GM23338 (cell line): ENCODE results near the gene LRRC52. TPM values are rescaled to one million over a fixed set of nuclear protein-coding genes. Genes with fewer than 3 reads are reported as not detected.

Experiments used
- ATAC-seq: fragments of 200-7000 bp; cut with Tn5 transposase; 3 replicates; pipeline ENCODE4 v1.9.1; 2020
- DNase-seq: peaks from one replicate; pipeline ENCODE4 v3.0.0-alpha.2; 2015; ENCODE audit warnings: low spot score
- H2AFZ ChIP-seq: fragments of 200-600 bp; sonication (generic); 2 replicates; pipeline ENCODE4 v1.8.0; 2016; ENCODE audit warnings: antibody characterized with exemption, mild to moderate bottlenecking, moderate library complexity
- H3F3A ChIP-seq: fragments of 200-600 bp; sonication (generic); replicated peaks from 2 replicates; pipeline ENCODE4 v1.8.0; 2017; ENCODE audit warnings: antibody characterized with exemption, mixed run types, low read depth
- H3K27ac ChIP-seq: fragments of 200-600 bp; sonication (generic); 2 replicates; pipeline ENCODE4 v1.6.1; 2016; ENCODE audit warnings: low read depth
- H3K27me3 ChIP-seq: fragments of 200-600 bp; sonication (generic); 2 replicates; pipeline ENCODE4 v1.8.0; 2016; ENCODE audit warnings: mild to moderate bottlenecking, mixed run types, moderate library complexity; ENCODE audit not compliant: insufficient read depth
- H3K36me3 ChIP-seq: fragments of 200-600 bp; sonication (generic); 2 replicates; pipeline ENCODE4 v1.8.0; 2016; ENCODE audit warnings: mild to moderate bottlenecking; ENCODE audit not compliant: insufficient read depth
- H3K4me1 ChIP-seq: fragments of 200-600 bp; sonication (generic); 2 replicates; pipeline ENCODE4 v1.8.0; 2016; ENCODE audit warnings: mild to moderate bottlenecking, moderate library complexity; ENCODE audit not compliant: insufficient read depth
- H3K4me2 ChIP-seq: fragments of 200-600 bp; sonication (generic); 2 replicates; pipeline ENCODE4 v1.7.1; 2017; ENCODE audit warnings: mixed run types
- H3K4me3 ChIP-seq: fragments of 200-600 bp; sonication (generic); 2 replicates; pipeline ENCODE4 v1.6.1; 2016; ENCODE audit warnings: mixed run types
- H3K79me2 ChIP-seq: fragments of 200-600 bp; sonication (generic); replicated peaks from 2 replicates; pipeline ENCODE4 v1.8.0; 2017; ENCODE audit warnings: mild to moderate bottlenecking; ENCODE audit not compliant: insufficient read depth
- H3K9me2 ChIP-seq: fragments of 200-600 bp; sonication (generic); 2 replicates; pipeline ENCODE4 v1.8.0; 2017; ENCODE audit not compliant: insufficient read depth
- H4K20me1 ChIP-seq: fragments of 200-600 bp; sonication (generic); replicated peaks from 2 replicates; pipeline ENCODE4 v1.8.0; 2017; ENCODE audit warnings: mild to moderate bottlenecking; ENCODE audit not compliant: insufficient read depth
- H3K27ac Mint-ChIP-seq: 2 replicates; pipeline ENCODE4 v1.8.0; 2020; ENCODE audit warnings: inconsistent platforms, mild to moderate bottlenecking, moderate library complexity, mixed read lengths
- H3K27me3 Mint-ChIP-seq: 3 replicates; pipeline ENCODE4 v1.8.0; 2022; ENCODE audit warnings: low read depth, mild to moderate bottlenecking, moderate library complexity, mixed read lengths, inconsistent platforms; ENCODE audit not compliant: insufficient read depth, poor library complexity
- H3K36me3 Mint-ChIP-seq: 3 replicates; pipeline ENCODE4 v1.8.0; 2021; ENCODE audit warnings: low read depth, mild to moderate bottlenecking, inconsistent platforms, moderate library complexity, mixed read lengths
- H3K4me1 Mint-ChIP-seq: 3 replicates; pipeline ENCODE4 v1.8.0; 2020; ENCODE audit warnings: mild to moderate bottlenecking, inconsistent platforms, mixed read lengths
- H3K4me3 Mint-ChIP-seq: 3 replicates; pipeline ENCODE4 v1.8.0; 2021; ENCODE audit warnings: moderate library complexity, mild to moderate bottlenecking, inconsistent platforms, mixed read lengths
- H3K9me3 Mint-ChIP-seq: 3 replicates; pipeline ENCODE4 v1.8.0; 2020; ENCODE audit warnings: moderate library complexity, mild to moderate bottlenecking, inconsistent platforms, mixed read lengths
- EZH2 ChIP-seq: fragments of 200-600 bp; sonication (generic); IDR thresholded peaks from one replicate; pipeline ENCODE4 v1.8.0; 2017; ENCODE audit warnings: antibody characterized with exemption, mild to moderate bottlenecking, low read depth; ENCODE audit not compliant: unreplicated experiment
- EZH2phosphoT487 ChIP-seq: fragments of 200-600 bp; sonication (generic); IDR thresholded peaks from one replicate; pipeline ENCODE4 v1.8.1; 2018; ENCODE audit warnings: antibody characterized with exemption; ENCODE audit not compliant: unreplicated experiment
- JUNB ChIP-seq: IDR thresholded peaks from one replicate; pipeline ENCODE4 v1.6.1; 2016; ENCODE audit warnings: antibody characterized with exemption; ENCODE audit not compliant: unreplicated experiment
- NANOG ChIP-seq: IDR thresholded peaks from 2 replicates; pipeline ENCODE4 v1.6.1; 2016; ENCODE audit warnings: antibody characterized with exemption, borderline replicate concordance
- POLR2AphosphoS5 ChIP-seq: IDR thresholded peaks from 2 replicates; pipeline ENCODE4 v1.6.1; 2016; ENCODE audit warnings: antibody characterized with exemption, low read depth
- ZNF114 ChIP-seq: fragments of 250-450 bp; sonication (Bioruptor Pico); IDR thresholded peaks from 2 replicates; pipeline ENCODE4 v1.5.0; 2020; ENCODE audit warnings: mild to moderate bottlenecking, moderate library complexity
- polyA plus RNA-seq: library from polyadenylated mRNA; unstranded; fragments of >200 nt; fragmentation: Nextera tagmentation; extraction: Ambion mirVana; gene quantifications from 2 replicates; pipeline ENCODE4 v1.2.1, GENCODE V29; 2016
- total RNA-seq: library from RNA; depleted of rRNA; stranded (reverse); fragments of >200 nt; shearing (Covaris generic); gene quantifications from 2 replicates; pipeline ENCODE4 v1.2.3, GENCODE V29; 2014
- TF ChIP-seq, protein P1 (sequence below): IDR thresholded peaks from one replicate; pipeline ENCODE4 v1.6.1; 2018; ENCODE audit warnings: antibody characterized with exemption; ENCODE audit not compliant: unreplicated experiment
- TF ChIP-seq, protein P2 (sequence below): fragments of 250-450 bp; sonication (Bioruptor Pico); IDR thresholded peaks from 2 replicates; pipeline ENCODE4 v1.5.0; 2020; ENCODE audit warnings: mild to moderate bottlenecking, moderate library complexity
- TF ChIP-seq, protein P3 (sequence below), 2 experiments: fragments of 200-600 bp in 1 of 2; sonication (generic) in 1 of 2; conservative IDR thresholded peaks; 2 replicates each; pipeline versions ENCODE4 v1.5.1 to v1.6.1; 2016 to 2017; ENCODE audit warnings: antibody characterized with exemption in 2 of 2, low read depth in 2 of 2, mild to moderate bottlenecking in 2 of 2, moderate library complexity in 1 of 2

The LRRC52 gene
- total and polyA plus RNA-seq, 2 experiments from 2014 or later = not detected

DNA sequence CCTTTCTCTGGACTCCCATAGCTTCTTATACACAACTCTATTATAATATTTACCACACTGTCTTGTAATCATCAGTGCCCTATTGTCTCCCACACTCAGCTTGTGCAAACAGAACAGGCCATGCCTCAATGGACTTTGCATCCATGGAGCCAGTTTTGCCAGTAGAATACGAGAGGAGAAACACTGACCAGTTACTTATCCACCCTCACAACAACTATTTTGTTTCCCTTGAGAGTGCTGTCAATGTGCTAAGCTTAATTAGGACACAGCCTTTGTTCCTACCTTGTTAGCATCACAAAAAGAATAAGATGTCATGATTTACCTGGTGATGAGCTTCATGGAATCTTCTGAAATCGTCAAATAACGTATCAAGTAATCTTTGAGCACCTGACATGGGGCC, 18.1 kb upstream of the LRRC52 start (continued):
- TF ChIP-seq, protein P1, sequence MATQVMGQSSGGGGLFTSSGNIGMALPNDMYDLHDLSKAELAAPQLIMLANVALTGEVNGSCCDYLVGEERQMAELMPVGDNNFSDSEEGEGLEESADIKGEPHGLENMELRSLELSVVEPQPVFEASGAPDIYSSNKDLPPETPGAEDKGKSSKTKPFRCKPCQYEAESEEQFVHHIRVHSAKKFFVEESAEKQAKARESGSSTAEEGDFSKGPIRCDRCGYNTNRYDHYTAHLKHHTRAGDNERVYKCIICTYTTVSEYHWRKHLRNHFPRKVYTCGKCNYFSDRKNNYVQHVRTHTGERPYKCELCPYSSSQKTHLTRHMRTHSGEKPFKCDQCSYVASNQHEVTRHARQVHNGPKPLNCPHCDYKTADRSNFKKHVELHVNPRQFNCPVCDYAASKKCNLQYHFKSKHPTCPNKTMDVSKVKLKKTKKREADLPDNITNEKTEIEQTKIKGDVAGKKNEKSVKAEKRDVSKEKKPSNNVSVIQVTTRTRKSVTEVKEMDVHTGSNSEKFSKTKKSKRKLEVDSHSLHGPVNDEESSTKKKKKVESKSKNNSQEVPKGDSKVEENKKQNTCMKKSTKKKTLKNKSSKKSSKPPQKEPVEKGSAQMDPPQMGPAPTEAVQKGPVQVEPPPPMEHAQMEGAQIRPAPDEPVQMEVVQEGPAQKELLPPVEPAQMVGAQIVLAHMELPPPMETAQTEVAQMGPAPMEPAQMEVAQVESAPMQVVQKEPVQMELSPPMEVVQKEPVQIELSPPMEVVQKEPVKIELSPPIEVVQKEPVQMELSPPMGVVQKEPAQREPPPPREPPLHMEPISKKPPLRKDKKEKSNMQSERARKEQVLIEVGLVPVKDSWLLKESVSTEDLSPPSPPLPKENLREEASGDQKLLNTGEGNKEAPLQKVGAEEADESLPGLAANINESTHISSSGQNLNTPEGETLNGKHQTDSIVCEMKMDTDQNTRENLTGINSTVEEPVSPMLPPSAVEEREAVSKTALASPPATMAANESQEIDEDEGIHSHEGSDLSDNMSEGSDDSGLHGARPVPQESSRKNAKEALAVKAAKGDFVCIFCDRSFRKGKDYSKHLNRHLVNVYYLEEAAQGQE = no peak

DNA sequence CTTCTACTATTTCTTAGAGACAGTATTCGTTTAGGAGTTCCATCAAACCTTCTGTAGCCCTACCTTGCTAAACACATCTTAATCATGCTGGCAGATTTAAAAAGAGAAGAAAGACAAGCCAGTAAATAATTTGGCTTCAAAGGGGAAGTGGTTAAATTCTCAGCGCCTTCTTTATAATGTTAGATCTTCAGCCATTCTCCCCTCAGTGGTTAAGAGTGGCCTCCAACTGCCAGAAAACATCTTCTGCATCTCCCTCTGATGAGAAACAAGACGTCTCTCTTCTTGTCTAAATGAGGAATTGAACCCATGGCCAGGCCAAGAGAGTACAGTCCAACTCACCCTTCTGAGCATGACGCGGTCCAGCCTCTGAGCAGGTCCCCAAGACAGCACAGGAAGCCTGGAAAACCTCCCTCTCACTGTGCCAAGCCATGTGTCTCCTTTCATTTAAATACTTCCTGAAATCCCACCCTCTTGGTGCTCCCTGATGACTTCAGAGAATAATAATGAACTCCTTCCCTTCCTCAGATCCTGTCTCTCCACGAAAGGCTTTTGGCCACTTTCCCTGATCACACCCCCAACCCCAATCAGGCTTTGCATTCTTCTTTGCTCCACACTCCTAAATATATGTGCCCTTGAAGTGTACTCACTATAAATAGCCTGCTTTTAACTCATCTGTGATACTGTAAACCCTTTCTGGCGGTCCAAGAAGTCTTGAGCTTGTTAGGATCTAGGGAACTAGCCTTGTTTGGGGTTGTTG, 16.4 kb upstream of the LRRC52 start:
- DNase-seq = no peak
- Histone ChIP-seq H2AFZ (0 out of 2 replicates have a peak overlapping the region, but pooled peaks have one; percentile 60), H3K9me2 (peaks cover 10% of the 10 kb centered on the region; the same call in 1 of the 2 replicates), H4K20me1 (no peaks in the 10 kb centered on the region), H3F3A (no peaks in the 10 kb centered on the region), H3K4me1 (peaks cover 10% of the 10 kb centered on the region; the same call in 1 of the 2 replicates), H3K4me2 (no peak overlapping the region), H3K79me2 (no peaks in the 10 kb centered on the region), H3K4me3 (no peak overlapping the region), H3K27me3 (no peaks in the 10 kb centered on the region), H3K36me3 (no peaks in the 10 kb centered on the region), H3K27ac (no peak overlapping the region)
- Mint-ChIP-seq H3K36me3 (no peaks in the 10 kb centered on the region), H3K27ac (no peak overlapping the region), H3K4me3 (no peak overlapping the region), H3K9me3 (no peaks in the 10 kb centered on the region), H3K27me3 (peaks cover 4% of the 10 kb centered on the region), H3K4me1 (peaks cover 20% of the 10 kb centered on the region; the same call in 2 of the 3 replicates)
- no peak for ATAC-seq
- TF ChIP-seq JUNB = no peak
- TF ChIP-seq, protein P2, sequence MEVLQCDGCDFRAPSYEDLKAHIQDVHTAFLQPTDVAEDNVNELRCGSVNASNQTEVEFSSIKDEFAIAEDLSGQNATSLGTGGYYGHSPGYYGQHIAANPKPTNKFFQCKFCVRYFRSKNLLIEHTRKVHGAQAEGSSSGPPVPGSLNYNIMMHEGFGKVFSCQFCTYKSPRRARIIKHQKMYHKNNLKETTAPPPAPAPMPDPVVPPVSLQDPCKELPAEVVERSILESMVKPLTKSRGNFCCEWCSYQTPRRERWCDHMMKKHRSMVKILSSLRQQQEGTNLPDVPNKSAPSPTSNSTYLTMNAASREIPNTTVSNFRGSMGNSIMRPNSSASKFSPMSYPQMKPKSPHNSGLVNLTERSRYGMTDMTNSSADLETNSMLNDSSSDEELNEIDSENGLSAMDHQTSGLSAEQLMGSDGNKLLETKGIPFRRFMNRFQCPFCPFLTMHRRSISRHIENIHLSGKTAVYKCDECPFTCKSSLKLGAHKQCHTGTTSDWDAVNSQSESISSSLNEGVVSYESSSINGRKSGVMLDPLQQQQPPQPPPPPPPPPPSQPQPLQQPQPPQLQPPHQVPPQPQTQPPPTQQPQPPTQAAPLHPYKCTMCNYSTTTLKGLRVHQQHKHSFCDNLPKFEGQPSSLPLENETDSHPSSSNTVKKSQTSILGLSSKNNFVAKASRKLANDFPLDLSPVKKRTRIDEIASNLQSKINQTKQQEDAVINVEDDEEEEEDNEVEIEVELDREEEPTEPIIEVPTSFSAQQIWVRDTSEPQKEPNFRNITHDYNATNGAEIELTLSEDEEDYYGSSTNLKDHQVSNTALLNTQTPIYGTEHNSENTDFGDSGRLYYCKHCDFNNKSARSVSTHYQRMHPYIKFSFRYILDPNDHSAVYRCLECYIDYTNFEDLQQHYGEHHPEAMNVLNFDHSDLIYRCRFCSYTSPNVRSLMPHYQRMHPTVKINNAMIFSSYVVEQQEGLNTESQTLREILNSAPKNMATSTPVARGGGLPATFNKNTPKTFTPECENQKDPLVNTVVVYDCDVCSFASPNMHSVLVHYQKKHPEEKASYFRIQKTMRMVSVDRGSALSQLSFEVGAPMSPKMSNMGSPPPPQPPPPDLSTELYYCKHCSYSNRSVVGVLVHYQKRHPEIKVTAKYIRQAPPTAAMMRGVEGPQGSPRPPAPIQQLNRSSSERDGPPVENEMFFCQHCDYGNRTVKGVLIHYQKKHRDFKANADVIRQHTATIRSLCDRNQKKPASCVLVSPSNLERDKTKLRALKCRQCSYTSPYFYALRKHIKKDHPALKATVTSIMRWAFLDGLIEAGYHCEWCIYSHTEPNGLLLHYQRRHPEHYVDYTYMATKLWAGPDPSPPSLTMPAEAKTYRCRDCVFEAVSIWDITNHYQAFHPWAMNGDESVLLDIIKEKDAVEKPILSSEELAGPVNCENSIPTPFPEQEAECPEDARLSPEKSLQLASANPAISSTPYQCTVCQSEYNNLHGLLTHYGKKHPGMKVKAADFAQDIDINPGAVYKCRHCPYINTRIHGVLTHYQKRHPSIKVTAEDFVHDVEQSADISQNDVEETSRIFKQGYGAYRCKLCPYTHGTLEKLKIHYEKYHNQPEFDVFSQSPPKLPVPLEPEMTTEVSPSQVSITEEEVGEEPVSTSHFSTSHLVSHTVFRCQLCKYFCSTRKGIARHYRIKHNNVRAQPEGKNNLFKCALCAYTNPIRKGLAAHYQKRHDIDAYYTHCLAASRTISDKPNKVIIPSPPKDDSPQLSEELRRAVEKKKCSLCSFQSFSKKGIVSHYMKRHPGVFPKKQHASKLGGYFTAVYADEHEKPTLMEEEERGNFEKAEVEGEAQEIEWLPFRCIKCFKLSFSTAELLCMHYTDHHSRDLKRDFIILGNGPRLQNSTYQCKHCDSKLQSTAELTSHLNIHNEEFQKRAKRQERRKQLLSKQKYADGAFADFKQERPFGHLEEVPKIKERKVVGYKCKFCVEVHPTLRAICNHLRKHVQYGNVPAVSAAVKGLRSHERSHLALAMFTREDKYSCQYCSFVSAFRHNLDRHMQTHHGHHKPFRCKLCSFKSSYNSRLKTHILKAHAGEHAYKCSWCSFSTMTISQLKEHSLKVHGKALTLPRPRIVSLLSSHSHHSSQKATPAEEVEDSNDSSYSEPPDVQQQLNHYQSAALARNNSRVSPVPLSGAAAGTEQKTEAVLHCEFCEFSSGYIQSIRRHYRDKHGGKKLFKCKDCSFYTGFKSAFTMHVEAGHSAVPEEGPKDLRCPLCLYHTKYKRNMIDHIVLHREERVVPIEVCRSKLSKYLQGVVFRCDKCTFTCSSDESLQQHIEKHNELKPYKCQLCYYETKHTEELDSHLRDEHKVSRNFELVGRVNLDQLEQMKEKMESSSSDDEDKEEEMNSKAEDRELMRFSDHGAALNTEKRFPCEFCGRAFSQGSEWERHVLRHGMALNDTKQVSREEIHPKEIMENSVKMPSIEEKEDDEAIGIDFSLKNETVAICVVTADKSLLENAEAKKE (CRISPR knock-in tag) = no peak
- TF ChIP-seq, protein P3, sequence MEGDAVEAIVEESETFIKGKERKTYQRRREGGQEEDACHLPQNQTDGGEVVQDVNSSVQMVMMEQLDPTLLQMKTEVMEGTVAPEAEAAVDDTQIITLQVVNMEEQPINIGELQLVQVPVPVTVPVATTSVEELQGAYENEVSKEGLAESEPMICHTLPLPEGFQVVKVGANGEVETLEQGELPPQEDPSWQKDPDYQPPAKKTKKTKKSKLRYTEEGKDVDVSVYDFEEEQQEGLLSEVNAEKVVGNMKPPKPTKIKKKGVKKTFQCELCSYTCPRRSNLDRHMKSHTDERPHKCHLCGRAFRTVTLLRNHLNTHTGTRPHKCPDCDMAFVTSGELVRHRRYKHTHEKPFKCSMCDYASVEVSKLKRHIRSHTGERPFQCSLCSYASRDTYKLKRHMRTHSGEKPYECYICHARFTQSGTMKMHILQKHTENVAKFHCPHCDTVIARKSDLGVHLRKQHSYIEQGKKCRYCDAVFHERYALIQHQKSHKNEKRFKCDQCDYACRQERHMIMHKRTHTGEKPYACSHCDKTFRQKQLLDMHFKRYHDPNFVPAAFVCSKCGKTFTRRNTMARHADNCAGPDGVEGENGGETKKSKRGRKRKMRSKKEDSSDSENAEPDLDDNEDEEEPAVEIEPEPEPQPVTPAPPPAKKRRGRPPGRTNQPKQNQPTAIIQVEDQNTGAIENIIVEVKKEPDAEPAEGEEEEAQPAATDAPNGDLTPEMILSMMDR (conservative IDR thresholded peaks at IDR 0.05; ENCODE audit: low read depth in 2 of 2) = no peak
- TF ChIP-seq NANOG = no peak
- TF ChIP-seq POLR2AphosphoS5 = no peak
- TF ChIP-seq ZNF114 (CRISPR knock-in tag) = no peak
- TF ChIP-seq EZH2 = no peak
- no peak for TF ChIP-seq EZH2phosphoT487
